Endothelial cell of hepatic sinusoid (primary cell): ENCODE data around the gene AKR1C8.
"Not testable (repeated sequence)": the region's sequence is repeated elsewhere in the genome, so short reads cannot be mapped to it uniquely, and the experiment has no call there.

Source experiments
- in situ Hi-C: cut with HindIII; loops from 2 replicates; pipeline ENCODE4 v1.10.0; 2017; ENCODE audit warnings: low sequenced_read_pairs

The AKR1C8 gene

GRCh38 chr10:5168897-5169420, 16.0 kb downstream of the AKR1C8 start:
- in situ Hi-C loops = no loop called here

- in situ Hi-C loops = no loop called here
These were observed 19.2 kb downstream of the AKR1C8 start for GRCh38 chr10:5165738-5166137.

GRCh38 chr10:5163487-5163886, 21.5 kb downstream of the AKR1C8 start:
- in situ Hi-C loops = no loop called here

- in situ Hi-C loops = no loop called here
These were observed 25.8 kb downstream of the AKR1C8 start for GRCh38 chr10:5159126-5159525.

- in situ Hi-C loops = no loop called here
These were observed 27.4 kb downstream of the AKR1C8 start for GRCh38 chr10:5157501-5157900.

GRCh38 chr10:5155951-5156350, 29.0 kb downstream of the AKR1C8 start:
- in situ Hi-C loops = no loop called here

- in situ Hi-C loops = no loop called here
These were observed 33.9 kb downstream of the AKR1C8 start for GRCh38 chr10:5151076-5151475.

GRCh38 chr10:5148678-5149032, 36.3 kb downstream of the AKR1C8 start:
- in situ Hi-C loops = loop anchor here (5.0 kb wide), 1 partner anchor 59 kb away; no protein-coding TSS in a partner anchor

GRCh38 chr10:5147981-5148677, 36.8 kb downstream of the AKR1C8 start:
- in situ Hi-C loops = loop anchor here (5.0 kb wide), 1 partner anchor 59 kb away; no protein-coding TSS in a partner anchor

- in situ Hi-C loops = loop anchor here (5.0 kb wide), 1 partner anchor 60 kb away; no protein-coding TSS in a partner anchor
These were observed 37.5 kb downstream of the AKR1C8 start for GRCh38 chr10:5147255-5147980.

GRCh38 chr10:5146920-5147254, 38.1 kb downstream of the AKR1C8 start:
- in situ Hi-C loops = loop anchor here (5.0 kb wide), 1 partner anchor 60 kb away; no protein-coding TSS in a partner anchor

- in situ Hi-C loops = no loop called here
These were observed 41.8 kb downstream of the AKR1C8 start for GRCh38 chr10:5143137-5143536.

GRCh38 chr10:5142199-5142598, 42.8 kb downstream of the AKR1C8 start:
- in situ Hi-C loops = no loop called here

GRCh38 chr10:5137699-5138098, 47.3 kb downstream of the AKR1C8 start:
- in situ Hi-C loops = not testable (repeated sequence)

- in situ Hi-C loops = no loop called here
These were observed 48.4 kb downstream of the AKR1C8 start for GRCh38 chr10:5136468-5137087.

- in situ Hi-C loops = no loop called here
These were observed 49.4 kb downstream of the AKR1C8 start for GRCh38 chr10:5135581-5135980.

GRCh38 chr10:5125315-5126044, 59.5 kb downstream of the AKR1C8 start:
- in situ Hi-C loops = no loop called here

GRCh38 chr10:5123886-5124285, 61.1 kb downstream of the AKR1C8 start:
- in situ Hi-C loops = no loop called here

GRCh38 chr10:5119997-5120396, 65.0 kb downstream of the AKR1C8 start:
- in situ Hi-C loops = not testable (repeated sequence)

- in situ Hi-C loops = no loop called here
These were observed 67.9 kb downstream of the AKR1C8 start for GRCh38 chr10:5117026-5117425.

- in situ Hi-C loops = no loop called here
These were observed 68.3 kb downstream of the AKR1C8 start for GRCh38 chr10:5116621-5117020.
